K562 (cell line): Measurements from ENCODE around the gene CEBPB. TPM values are rescaled to one million over a fixed set of nuclear protein-coding genes. Genes with fewer than 3 reads are reported as not detected.

Experiments
- SREBF1 ChIP-seq: fragments of 150-350 bp; IDR thresholded peaks from 2 replicates; pipeline ENCODE4 v1.6.1; 2014; ENCODE audit warnings: antibody characterized with exemption, low read depth, low read length, borderline replicate concordance
- ZBTB40 ChIP-seq, 2 experiments: fragments of 450-650 bp in 1 of 2; sonication (generic) in 1 of 2; formaldehyde crosslinking in 1 of 2; IDR thresholded peaks; 2 replicates each; pipeline versions ENCODE4 v1.7.1 to v1.9.0; 2016 to 2022; ENCODE audit warnings: inconsistent platforms in 1 of 2, mild to moderate bottlenecking in 1 of 2, missing genetic modification reagents in 1 of 2
- ZNF507 ChIP-seq: conservative IDR thresholded peaks from 2 replicates; pipeline ENCODE4 v1.6.1; 2017; ENCODE audit warnings: missing genetic modification characterization, missing compliant biosample characterization
- polyA plus RNA-seq, 8 experiments: library from polyadenylated mRNA; depleted of rRNA in 4 of 8; stranded (reverse) in 5 of 8; unstranded in 3 of 8; fragments of >200 nt; fragmentation: Nextera tagmentation in 2 of 8; fragmentation: Illumina TruSeq in 1 of 8; extraction: Ambion mirVana in 2 of 8; extraction: Trizol in 1 of 8; gene quantifications; 2 replicates each; pipeline versions ENCODE4 v1.2.1 to v1.2.3, GENCODE V29; 2011 to 2014; ENCODE audit warnings: inconsistent platforms in 1 of 8, missing spikeins in 1 of 8
- total RNA-seq, 7 experiments: library from RNA; depleted of rRNA in 6 of 7; stranded (reverse); fragments of >200 nt in 6 of 7; fragmentation: Illumina TruSeq in 2 of 7; extraction: Trizol in 2 of 7; gene quantifications; 2 replicates each; pipeline versions ENCODE4 v1.2.1 to v1.2.3, GENCODE V29; 2011 to 2021; ENCODE audit warnings: low replicate concordance in 1 of 7

CEBPB gene
- total and polyA plus RNA-seq, 9 of the 15 experiments (the other 6 are each of a cell fraction or from before 2014, with no cell fraction given): 1.2 to 72.6 (median 7.8) TPM

- TF ChIP-seq ZBTB40 (IDR thresholded peaks at IDR 0.05) (no peak), ZBTB40 (CRISPR knock-in tag; IDR thresholded peaks at IDR 0.05) (no peak), SREBF1 (no peak), ZNF507 (tag) (no peak)
Measured at GRCh38 chr20:50198180-50198666, 7.6 kb downstream of the CEBPB start (continued).
